Osteocyte (in vitro differentiated cells): ENCODE data around the gene PPARGC1A. TPM values are rescaled to one million over a fixed set of nuclear protein-coding genes. Genes with fewer than 3 reads are reported as not detected.
A peak's percentile ranks its signal among the peaks of the same experiment; 100 is the strongest.

Source experiments
- DNase-seq: peaks from one replicate; pipeline ENCODE4 v3.0.0; 2021; ENCODE audit warnings: mixed read lengths; ENCODE audit not compliant: unreplicated experiment; ENCODE audit errors: extremely low spot score
- H3K27ac Mint-ChIP-seq: one replicate; pipeline ENCODE4 v1.8.0; 2021; ENCODE audit warnings: mild to moderate bottlenecking, mixed read lengths; ENCODE audit not compliant: unreplicated experiment
- H3K27me3 Mint-ChIP-seq: one replicate; pipeline ENCODE4 v1.8.0; 2021; ENCODE audit warnings: mixed read lengths; ENCODE audit not compliant: unreplicated experiment
- H3K36me3 Mint-ChIP-seq: one replicate; pipeline ENCODE4 v1.8.0; 2021; ENCODE audit warnings: mixed read lengths; ENCODE audit not compliant: unreplicated experiment
- H3K4me1 Mint-ChIP-seq: one replicate; pipeline ENCODE4 v1.8.0; 2021; ENCODE audit warnings: mixed read lengths; ENCODE audit not compliant: unreplicated experiment
- H3K4me3 Mint-ChIP-seq: one replicate; pipeline ENCODE4 v1.8.0; 2021; ENCODE audit warnings: mild to moderate bottlenecking, moderate library complexity, mixed read lengths; ENCODE audit not compliant: unreplicated experiment
- H3K9me3 Mint-ChIP-seq: one replicate; pipeline ENCODE4 v1.8.0; 2021; ENCODE audit warnings: mixed read lengths; ENCODE audit not compliant: unreplicated experiment
- long read RNA-seq: library from polyadenylated mRNA; unstranded; transcript quantifications from one replicate; pipeline ENCODE4 v2.0.0, GENCODE V29; 2021
- total RNA-seq: library from RNA; stranded (reverse); gene quantifications from 2 replicates; pipeline ENCODE4 v1.2.1, GENCODE V29; 2021
- TF ChIP-seq, protein P1 (sequence below): fragments of 200-600 bp; sonication (generic); IDR thresholded peaks from 2 replicates; pipeline ENCODE4 v1.5.0; 2021; ENCODE audit warnings: antibody characterized with exemption, mild to moderate bottlenecking, moderate library complexity

The PPARGC1A gene, protein sequence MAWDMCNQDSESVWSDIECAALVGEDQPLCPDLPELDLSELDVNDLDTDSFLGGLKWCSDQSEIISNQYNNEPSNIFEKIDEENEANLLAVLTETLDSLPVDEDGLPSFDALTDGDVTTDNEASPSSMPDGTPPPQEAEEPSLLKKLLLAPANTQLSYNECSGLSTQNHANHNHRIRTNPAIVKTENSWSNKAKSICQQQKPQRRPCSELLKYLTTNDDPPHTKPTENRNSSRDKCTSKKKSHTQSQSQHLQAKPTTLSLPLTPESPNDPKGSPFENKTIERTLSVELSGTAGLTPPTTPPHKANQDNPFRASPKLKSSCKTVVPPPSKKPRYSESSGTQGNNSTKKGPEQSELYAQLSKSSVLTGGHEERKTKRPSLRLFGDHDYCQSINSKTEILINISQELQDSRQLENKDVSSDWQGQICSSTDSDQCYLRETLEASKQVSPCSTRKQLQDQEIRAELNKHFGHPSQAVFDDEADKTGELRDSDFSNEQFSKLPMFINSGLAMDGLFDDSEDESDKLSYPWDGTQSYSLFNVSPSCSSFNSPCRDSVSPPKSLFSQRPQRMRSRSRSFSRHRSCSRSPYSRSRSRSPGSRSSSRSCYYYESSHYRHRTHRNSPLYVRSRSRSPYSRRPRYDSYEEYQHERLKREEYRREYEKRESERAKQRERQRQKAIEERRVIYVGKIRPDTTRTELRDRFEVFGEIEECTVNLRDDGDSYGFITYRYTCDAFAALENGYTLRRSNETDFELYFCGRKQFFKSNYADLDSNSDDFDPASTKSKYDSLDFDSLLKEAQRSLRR
- total RNA-seq = 10.2 and 11.8 TPM in 2 replicates
- long read RNA-seq, full-length matches to known transcripts = 16 of 28 reads
- long read RNA-seq, partial matches to known transcripts = 5 of 28 reads
- long read RNA-seq, other reads (novel, unspliced or antisense) = 7 of 28 reads

DNA sequence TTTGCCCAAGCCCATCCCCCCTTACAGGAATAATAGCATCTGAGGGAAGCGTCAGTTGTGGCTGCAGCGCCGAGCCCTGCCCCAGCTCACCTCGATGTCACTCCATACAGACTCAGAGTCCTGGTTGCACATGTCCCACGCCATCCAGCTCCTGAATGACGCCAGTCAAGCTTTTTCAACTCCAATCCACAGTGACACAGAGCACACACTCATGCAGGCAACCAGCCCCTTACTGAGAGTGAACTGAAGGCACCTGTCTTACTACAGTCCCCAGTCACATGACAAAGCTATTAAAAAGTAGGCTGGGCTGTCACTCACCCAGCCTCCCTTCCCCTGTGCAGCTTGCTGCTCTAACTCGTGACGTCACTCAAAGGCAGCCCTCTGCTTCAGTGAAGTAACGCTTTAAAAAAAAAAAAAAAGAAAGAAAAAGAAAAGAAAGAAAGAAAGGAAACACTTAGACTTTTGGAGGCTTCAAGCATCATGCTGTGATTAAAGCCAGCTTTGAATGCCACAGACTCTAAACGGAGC, at the start of gene PPARGC1A:
Gene PPARGC1A (minus strand): TSS at position 234 of the 528 bp plus-strand sequence. CDS start 90 bp downstream, at position 144.
- Mint-ChIP-seq H3K9me3 (no peaks in the 10 kb centered on the region), H3K27me3 (peaks cover 10% of the 10 kb centered on the region), H3K4me1 (peaks cover 56% of the 10 kb centered on the region), H3K4me3 (peak within 1 kb of the TSS; percentile 80), H3K36me3 (no peaks in the 10 kb centered on the region), H3K27ac (peak within 1 kb of the TSS; percentile 83)
- TF ChIP-seq, protein P1, sequence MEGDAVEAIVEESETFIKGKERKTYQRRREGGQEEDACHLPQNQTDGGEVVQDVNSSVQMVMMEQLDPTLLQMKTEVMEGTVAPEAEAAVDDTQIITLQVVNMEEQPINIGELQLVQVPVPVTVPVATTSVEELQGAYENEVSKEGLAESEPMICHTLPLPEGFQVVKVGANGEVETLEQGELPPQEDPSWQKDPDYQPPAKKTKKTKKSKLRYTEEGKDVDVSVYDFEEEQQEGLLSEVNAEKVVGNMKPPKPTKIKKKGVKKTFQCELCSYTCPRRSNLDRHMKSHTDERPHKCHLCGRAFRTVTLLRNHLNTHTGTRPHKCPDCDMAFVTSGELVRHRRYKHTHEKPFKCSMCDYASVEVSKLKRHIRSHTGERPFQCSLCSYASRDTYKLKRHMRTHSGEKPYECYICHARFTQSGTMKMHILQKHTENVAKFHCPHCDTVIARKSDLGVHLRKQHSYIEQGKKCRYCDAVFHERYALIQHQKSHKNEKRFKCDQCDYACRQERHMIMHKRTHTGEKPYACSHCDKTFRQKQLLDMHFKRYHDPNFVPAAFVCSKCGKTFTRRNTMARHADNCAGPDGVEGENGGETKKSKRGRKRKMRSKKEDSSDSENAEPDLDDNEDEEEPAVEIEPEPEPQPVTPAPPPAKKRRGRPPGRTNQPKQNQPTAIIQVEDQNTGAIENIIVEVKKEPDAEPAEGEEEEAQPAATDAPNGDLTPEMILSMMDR = no peak
- DNase-seq = no peak

DNA sequence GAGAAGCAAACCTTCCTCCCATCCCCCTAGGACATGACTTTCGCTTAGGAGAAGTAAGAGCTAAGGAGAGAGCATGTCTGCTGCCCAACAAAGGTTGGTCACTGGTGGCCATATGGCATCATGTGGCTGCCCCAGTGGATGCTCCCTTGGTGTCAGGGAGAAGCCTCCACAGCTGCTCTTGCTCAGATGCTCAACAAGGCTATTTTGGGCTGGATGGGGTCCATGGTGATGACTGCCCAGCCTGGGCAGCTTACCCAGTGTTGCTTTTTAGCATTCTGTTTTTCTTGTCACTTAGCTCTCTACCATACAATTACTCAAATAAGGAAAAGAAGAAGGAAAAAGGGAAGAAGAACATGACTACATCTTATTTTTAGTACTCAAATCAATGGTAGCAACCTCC, 48.9 kb upstream of the PPARGC1A start:
- no peak for DNase-seq
- Mint-ChIP-seq H3K27ac (no peak overlapping the region), H3K36me3 (no peaks in the 10 kb centered on the region), H3K4me1 (peaks cover 30% of the 10 kb centered on the region), H3K9me3 (no peaks in the 10 kb centered on the region), H3K4me3 (no peak overlapping the region), H3K27me3 (no peaks in the 10 kb centered on the region)
- TF ChIP-seq, protein P1 = no peak

DNA sequence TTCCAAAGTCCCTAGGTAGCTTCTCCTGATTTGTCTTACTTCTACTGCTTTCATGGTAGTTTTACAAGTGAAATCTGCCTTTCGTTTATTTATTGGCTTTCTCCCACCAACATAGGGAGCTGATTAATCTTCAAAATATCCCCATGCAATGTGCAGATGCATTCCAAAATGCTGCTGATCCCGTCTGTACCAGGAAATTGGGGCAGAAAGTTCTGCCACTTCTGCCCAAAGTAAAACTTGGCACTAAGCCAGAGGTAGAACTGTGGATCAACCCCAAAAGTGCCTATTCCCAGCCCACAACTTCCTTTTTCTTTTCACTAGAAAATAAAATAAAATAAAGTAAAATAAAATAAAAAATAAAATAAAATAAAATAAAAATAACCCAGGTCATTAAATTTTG, 47.3 kb upstream of the PPARGC1A start:
- no peaks in the 10 kb centered on the region for H3K27me3 Mint-ChIP-seq
- H3K27ac Mint-ChIP-seq = peak overlapping the region; percentile 12
- H3K36me3 Mint-ChIP-seq = no peaks in the 10 kb centered on the region
- no peak overlapping the region for H3K4me3 Mint-ChIP-seq
- no peak for DNase-seq
- TF ChIP-seq, protein P1 = no peak
- no peaks in the 10 kb centered on the region for H3K9me3 Mint-ChIP-seq
- H3K4me1 Mint-ChIP-seq = peaks cover 45% of the 10 kb centered on the region

DNA sequence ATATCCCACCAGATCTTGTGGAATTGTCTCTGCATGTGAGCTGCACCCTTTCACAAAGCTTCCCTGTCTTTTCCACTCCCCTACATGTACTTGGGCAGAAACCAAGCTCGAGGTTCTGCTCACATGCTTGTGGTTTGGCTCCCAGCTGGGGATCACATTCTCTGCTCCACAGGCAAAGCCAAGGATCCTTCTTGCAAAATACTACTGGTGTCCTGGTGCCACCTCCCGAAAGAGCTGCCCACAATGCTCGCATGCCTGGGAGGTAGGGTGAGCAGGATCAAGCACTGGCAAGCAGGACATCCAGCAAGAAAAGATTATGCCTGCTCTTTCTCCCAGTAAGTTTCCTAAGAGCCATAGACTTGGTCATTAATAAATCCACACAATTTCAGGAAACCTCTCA, 45.1 kb upstream of the PPARGC1A start:
- Mint-ChIP-seq H3K27ac (peak overlapping the region; percentile 84), H3K9me3 (no peaks in the 10 kb centered on the region), H3K27me3 (no peaks in the 10 kb centered on the region), H3K4me1 (peaks cover 61% of the 10 kb centered on the region), H3K4me3 (no peak overlapping the region), H3K36me3 (no peaks in the 10 kb centered on the region)
- TF ChIP-seq, protein P1 = peak; percentile 47
- peak; percentile 91 for DNase-seq
